DMS 273 treated with DMSO at 0.1 percent for 48 hours (cell line): ENCODE measurements around the gene KRTAP11-1.

ENCODE experiments used
- DNase-seq: peaks from one replicate; lab custom pipeline; 2025; lab: John Stamatoyannopoulos, UW

KRTAP11-1 gene

GRCh38 chr21:30881480-30881879 lies at the start of gene KRTAP11-1:
Gene KRTAP11-1 (minus strand): TSS chr21:30881580. CDS start chr21:30881524, 56 bp downstream.
- no peak for DNase-seq

GRCh38 chr21:30924146-30924700 lies 42.8 kb upstream of the KRTAP11-1 start:
- no peak for DNase-seq

DNA sequence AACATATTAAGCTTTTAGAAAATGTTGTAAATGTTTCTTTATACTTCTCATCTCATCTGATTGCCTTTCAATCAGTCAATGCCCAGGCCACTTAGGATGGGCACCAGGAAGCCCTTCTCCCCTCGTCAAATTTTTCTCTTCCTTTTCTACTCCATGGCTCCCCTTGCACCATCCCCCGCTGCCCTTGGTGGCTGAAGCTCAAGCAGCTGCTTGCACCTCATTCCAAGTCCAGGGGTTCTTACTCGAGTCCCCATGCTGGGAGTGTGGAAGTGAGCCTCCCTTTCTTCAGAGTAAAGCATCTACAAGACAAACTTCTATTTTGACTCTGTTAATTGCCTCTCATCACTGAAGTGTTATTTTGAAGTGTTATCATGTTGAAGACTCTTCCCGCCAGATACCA lies 39.7 kb upstream of the KRTAP11-1 start:
- no peak for DNase-seq

- no peak for DNase-seq
Measured at GRCh38 chr21:30917557-30917956, 36.2 kb upstream of the KRTAP11-1 start.

DNA sequence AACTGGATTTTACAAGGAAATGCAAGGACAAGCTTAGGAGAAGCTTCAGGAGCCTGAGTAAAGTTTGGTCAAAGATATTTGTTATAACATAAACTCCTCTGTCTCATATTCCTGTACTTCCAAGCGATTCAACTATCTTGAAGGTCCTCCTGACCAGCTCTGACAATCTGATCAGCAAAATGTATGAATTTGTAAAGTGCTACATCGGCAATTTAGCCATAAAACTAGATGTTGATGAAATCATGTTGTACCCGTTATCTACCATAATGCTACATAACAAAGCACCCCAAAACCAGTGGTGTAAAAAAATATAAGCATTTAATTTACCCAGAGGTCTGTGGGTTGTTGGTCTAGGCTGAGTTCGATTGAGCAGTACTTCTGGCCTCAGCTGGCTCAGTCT lies 19.5 kb upstream of the KRTAP11-1 start:
- no peak for DNase-seq

DNA sequence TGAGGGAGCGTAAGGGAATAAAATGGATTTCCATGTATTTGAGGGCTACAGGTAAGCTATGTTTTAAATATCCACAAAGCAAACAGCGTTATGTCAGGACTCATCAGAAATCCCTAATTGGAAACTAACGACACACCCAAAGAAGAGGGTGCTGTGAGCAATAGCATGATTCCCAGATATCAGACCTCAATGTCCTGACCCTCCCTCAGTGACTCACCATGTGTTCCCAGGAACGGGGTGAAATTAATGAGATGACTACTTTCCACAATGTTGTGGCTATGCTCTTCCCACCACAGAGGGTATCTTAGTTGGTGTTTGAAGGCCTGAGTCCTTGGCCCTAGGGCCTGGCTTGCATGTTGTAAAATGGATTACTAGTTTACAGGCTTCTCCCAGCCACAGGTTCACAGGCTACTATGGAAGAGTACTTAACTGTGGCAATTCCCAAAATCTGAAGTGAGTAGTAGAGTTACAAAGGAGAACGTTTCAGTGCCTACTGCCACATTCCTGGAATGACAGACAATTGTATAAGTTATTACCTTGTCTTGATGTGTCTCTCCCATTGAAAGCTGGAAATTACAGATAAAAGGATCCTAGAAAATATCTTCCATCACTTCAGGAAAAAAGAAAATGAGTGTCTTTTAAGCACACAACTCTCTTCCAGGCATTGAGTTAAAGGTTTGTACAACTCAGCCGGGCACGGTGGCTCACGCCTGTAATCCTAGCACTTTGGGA lies 1.7 kb upstream of the KRTAP11-1 start:
- DNase-seq: no peak

DNA sequence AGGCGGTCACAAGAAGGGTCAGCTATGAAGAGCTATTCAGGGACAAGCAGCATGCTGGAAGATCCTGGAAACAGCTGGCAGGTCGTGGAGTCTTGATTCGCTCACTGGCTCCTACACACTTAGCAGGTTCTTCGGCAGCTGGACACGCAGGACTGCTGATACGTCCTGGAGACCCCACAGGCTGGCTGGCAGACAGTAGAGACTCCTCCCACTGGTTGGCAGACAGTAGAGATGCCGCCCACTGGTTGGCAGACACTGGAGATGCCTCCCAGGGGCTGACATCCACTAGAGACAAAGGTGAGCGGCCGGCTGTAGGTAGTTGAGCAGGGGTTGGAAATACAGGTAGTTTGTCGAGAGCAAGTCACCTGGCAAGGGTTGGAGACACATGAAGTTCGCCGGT lies 466 bp downstream of the KRTAP11-1 start:
- DNase-seq: no peak

DNA sequence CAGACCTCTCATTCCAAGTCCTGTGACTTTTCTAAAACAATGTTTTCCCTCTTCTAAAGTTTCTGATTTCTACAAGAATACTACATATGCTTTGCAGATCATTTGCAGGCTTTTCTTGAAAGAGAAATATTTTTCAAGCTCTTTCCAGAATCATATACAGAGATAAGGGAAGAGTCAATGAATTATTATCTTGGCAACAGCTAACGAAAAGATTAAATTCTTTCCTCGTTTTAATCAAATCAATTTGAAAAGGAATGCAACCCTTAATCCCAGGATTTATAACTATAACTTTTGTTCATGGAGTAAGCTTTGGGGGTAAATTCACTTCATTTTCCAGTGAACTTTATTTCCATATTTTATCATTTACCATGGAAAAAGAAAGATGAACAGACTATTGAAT lies 6.9 kb downstream of the KRTAP11-1 start:
- DNase-seq: no peak

DNA sequence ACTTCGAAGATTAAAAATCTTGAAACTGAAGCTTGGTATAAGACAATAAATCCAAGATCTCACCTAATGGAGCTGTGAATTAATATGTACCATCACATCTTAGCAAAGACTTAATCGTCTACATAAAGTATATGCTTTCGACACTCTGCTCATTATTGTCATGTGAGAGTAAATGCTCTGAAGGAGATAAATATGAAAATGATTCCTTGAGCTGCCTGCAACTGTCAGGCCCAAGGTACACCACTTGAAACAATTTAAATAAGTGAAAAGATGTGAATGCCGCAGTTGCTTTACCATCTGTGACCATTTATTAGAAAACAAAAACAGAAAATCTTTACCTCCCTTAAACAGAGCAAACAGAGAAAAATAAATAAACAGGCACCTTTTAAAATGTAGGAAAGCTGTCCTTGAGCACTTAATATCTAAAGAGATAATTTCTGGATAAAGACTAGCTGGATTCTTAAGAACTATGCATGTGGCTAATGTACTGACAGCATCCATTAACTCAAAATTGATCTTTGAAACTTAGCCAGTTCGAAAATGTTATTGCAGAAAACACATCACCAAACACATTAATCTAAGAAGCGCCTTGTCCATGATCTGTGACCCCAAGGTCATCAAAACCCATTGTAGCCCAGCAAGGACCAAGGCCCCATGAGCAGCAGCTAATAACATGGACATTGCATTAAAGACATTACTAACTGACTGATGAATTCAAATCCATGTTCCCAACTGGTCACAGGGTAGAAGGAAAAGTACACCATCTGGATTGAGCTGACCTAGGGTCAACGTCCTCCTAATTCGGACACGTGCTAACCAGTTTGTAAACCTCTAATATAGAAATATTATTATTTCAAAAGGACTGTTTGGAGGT lies 33.5 kb downstream of the KRTAP11-1 start:
- no peak for DNase-seq

- DNase-seq: no peak
Measured at GRCh38 chr21:30842990-30843389, 38.4 kb downstream of the KRTAP11-1 start.

DNA sequence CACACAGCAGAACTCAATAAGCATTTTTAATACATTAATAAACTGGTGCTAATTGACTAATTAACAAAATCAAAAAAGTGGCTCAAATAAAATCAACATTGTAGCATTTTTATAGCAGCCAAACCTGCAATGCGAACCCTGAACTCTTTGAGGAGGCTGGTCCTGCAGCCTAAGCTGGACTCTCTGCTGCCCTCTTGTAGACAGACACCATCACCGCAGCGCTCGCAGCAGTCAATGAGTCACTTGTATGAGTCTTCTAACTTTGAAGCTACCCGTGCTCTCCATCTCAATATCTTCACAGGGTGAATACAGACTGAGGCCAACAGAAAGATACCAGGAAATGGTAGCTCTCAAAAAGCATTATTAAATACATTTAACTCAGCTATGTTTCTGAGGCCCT lies 42.1 kb downstream of the KRTAP11-1 start:
- DNase-seq: no peak

- no peak for DNase-seq
Measured at GRCh38 chr21:30838536-30838935, 42.8 kb downstream of the KRTAP11-1 start.

- no peak for DNase-seq
Measured at GRCh38 chr21:30831194-30831765, 50.1 kb downstream of the KRTAP11-1 start.
